ENCODE data around the gene ABHD17A.

Gene ABHD17A

DNA sequence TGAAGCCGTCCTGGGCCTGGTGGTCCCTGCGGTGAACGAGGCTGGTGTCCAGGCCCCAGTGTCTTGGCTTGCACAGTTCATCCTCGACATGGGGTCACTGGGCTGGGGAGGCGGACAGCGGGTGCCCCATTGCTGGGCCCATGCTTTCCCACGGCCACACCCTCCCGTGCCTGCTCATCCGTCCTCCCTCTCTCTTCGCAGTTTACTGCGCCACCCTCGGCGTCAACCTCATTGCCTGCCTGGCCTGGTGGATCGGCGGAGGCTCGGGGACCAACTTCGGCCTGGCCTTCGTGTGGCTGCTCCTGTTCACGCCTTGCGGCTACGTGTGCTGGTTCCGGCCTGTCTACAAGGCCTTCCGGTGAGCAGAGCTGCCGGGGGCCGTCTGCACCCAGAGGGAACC lies 32.6 kb upstream of the ABHD17A start:
- DNase-seq (ENCODE audit: low read depth) = no peak
- H3K4me3 ChIP-seq (ENCODE audit: low read depth, low read length) = no peak overlapping the region
- TF ChIP-seq, protein P1, sequence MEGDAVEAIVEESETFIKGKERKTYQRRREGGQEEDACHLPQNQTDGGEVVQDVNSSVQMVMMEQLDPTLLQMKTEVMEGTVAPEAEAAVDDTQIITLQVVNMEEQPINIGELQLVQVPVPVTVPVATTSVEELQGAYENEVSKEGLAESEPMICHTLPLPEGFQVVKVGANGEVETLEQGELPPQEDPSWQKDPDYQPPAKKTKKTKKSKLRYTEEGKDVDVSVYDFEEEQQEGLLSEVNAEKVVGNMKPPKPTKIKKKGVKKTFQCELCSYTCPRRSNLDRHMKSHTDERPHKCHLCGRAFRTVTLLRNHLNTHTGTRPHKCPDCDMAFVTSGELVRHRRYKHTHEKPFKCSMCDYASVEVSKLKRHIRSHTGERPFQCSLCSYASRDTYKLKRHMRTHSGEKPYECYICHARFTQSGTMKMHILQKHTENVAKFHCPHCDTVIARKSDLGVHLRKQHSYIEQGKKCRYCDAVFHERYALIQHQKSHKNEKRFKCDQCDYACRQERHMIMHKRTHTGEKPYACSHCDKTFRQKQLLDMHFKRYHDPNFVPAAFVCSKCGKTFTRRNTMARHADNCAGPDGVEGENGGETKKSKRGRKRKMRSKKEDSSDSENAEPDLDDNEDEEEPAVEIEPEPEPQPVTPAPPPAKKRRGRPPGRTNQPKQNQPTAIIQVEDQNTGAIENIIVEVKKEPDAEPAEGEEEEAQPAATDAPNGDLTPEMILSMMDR (IDR thresholded peaks at IDR 0.05; ENCODE audit: insufficient read depth, low read depth, low read length, missing control alignments) = no peak

DNA sequence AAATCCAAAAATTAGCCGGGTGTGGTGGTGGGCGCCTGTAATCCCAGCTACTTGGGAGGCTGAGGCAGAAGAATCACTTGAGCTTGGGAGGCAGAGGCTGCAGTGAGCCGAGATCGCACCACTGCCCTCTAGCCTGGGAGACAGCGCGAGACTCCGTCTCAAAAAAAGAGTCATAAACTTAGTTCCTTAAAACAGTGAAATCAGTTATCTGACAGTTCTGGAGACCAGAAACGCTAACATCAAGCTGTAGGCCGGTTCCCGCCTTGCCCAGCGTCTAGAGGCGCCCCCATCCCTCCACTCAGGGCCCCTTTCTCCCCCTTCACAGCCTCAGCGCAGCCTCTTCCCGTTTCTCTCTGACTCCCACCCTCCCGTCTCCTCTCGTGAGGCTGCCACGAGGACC lies 31.9 kb upstream of the ABHD17A start:
- DNase-seq (ENCODE audit: low read depth) = no peak
- no peak overlapping the region for H3K4me3 ChIP-seq (ENCODE audit: low read depth, low read length)

DNA sequence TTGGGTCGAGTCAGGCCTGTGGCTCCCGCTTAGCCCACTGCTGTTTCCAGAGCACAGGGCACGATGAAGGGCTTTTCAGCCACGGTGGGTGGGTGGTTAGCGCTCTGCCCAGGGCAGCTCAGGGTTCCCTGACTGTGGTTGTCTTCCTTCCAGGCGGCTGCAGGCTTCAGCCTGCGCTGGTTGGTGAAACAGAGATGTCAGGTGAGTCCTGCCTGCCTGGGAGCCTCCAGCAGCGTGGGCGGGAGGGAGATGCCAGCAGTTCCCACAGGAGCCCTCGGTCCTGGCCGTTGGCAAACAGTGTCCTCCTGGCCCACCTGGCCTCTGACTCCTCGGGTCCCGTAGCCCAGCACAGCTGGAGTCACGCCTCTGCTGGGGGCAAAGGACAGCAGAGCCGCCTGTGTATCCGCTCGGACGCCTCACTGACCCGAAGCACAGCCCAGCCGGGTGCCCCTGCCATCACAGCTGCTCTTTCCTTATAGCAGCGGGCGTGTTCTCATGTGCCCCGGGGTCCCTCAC lies 29.6 kb upstream of the ABHD17A start:
- no peak overlapping the region for H3K4me3 ChIP-seq (ENCODE audit: low read depth, low read length)
- DNase-seq (ENCODE audit: low read depth) = no peak
- TF ChIP-seq, protein P1 (IDR thresholded peaks at IDR 0.05; ENCODE audit: insufficient read depth, low read depth, low read length, missing control alignments) = no peak

More for the DNA sequence above, 31.9 kb upstream of the ABHD17A start:
- TF ChIP-seq, protein P1 (IDR thresholded peaks at IDR 0.05; ENCODE audit: insufficient read depth, low read depth, low read length, missing control alignments) = no peak

DNA sequence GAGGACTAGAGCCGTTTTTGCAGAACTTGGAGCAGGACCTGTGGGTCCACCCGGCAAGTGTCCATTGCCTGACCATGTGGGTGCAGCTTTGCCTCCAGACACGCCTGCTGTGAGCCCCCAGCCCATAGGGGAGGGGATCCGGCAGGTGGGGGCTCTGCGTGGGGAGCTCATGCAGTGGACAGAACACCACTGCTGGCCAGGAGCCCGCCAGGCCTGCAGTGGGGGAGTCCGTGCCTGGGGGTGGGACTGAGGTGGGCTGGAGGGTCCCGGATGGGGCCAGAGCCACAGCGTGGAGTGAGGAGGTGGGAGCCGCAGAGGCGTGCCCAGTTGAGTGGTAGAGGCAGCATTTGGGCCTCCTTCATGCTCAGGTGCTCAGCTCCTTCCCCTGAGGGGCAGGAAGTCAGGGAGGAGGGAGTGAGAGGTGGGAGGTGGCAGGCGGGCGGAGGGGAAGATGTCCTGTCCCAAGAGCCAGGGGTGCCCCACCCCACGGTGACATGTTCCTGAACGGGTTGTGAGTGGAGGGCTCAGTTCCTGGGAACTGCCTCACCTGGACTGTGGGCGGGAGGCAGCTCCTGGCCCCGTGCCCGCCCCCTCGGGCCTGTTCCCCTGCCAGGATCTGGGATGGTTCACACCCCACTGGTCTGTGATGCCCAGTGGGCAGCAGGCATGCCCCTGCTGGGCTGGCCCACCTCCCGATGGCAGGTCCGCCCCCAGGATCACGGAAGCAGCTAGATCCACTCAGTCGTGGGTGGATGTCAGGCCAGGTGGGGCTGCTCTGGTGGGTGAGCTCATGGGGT lies 28.7 kb upstream of the ABHD17A start:
- H3K4me3 ChIP-seq (ENCODE audit: low read depth, low read length) = no peak overlapping the region
- TF ChIP-seq, protein P1 (IDR thresholded peaks at IDR 0.05; ENCODE audit: insufficient read depth, low read depth, low read length, missing control alignments) = no peak

DNA sequence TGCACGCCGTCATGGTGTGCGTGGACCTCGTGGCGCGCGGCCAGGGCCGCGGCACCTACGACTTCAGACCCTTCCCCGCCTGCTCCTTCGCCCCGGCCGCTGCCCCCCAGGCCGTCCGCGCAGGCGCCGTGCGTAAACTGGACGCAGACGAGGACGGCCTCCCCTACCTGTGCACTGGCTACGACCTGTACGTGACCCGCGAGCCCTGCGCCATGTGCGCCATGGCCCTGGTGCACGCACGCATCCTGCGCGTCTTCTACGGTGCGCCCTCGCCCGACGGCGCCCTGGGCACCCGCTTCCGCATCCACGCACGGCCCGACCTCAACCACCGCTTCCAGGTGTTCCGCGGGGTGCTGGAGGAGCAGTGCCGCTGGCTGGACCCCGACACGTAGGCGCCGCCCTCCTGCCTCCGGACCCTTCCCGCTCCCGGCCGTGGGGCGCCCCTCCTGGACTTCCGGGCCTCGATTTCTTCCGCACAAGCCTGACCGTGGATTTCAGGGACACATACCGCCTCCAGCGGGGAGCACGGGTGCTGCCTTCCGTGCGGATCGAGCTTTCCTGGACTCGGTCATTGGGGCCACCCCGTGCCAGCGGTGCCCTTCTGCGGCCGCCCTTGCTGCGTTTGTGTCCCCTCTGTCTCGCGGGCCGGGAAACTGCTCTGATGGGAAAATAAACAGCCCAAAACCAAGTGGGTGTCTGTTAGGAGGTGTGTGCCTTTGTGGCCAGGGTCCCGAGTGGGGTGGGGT lies 27.6 kb upstream of the ABHD17A start:
- TF ChIP-seq, protein P1 (IDR thresholded peaks at IDR 0.05; ENCODE audit: insufficient read depth, low read depth, low read length, missing control alignments) = no peak
- DNase-seq (ENCODE audit: low read depth) = no peak
- H3K4me3 ChIP-seq (ENCODE audit: low read depth, low read length) = no peak overlapping the region

More for the DNA sequence above, 28.7 kb upstream of the ABHD17A start:
- DNase-seq (ENCODE audit: low read depth) = no peak

DNA sequence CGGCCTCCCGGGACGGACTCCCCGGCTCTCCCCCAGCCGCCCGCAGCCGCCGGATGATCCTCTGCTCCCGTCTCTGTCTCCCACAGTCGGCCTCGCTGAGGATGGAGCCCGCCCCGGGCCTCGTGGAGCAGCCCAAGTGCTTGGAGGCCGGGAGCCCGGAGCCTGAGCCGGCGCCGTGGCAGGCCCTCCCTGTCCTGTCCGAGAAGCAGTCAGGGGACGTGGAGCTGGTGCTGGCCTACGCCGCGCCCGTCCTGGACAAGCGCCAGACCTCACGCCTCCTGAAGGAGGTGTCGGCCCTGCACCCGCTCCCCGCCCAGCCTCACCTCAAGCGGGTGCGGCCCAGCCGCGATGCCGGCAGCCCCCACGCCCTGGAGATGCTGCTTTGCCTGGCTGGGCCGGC lies 26.7 kb upstream of the ABHD17A start:
- H3K4me3 ChIP-seq (ENCODE audit: low read depth, low read length) = no peak overlapping the region
- TF ChIP-seq, protein P1 (IDR thresholded peaks at IDR 0.05; ENCODE audit: insufficient read depth, low read depth, low read length, missing control alignments) = no peak
- no peak for DNase-seq (ENCODE audit: low read depth)
